Measurements from ENCODE around the gene RFX1.
"Not testable (repeated sequence)": the region's sequence is repeated elsewhere in the genome, so short reads cannot be mapped to it uniquely, and the experiment has no call there.

RFX1 gene

GRCh38 chr19:14026652-14027192 lies 20.6 kb upstream of the RFX1 start:
- not testable (repeated sequence) for DNase-seq

- DNase-seq = peak; percentile 31
Measured at GRCh38 chr19:14023404-14024235, 17.5 kb upstream of the RFX1 start.

- no peak for DNase-seq
Measured at GRCh38 chr19:14022469-14022868, 16.3 kb upstream of the RFX1 start.

GRCh38 chr19:14021474-14021873 lies 15.4 kb upstream of the RFX1 start:
- DNase-seq = peak; percentile 8

- not testable (repeated sequence) for DNase-seq
Measured at GRCh38 chr19:14019739-14020138, 13.6 kb upstream of the RFX1 start.

GRCh38 chr19:14019100-14019499 lies 13.0 kb upstream of the RFX1 start:
- DNase-seq = no peak

- no peak for DNase-seq
Measured at GRCh38 chr19:14015524-14016035, 9.5 kb upstream of the RFX1 start.

- DNase-seq = no peak
Measured at GRCh38 chr19:14012378-14012915, 6.3 kb upstream of the RFX1 start.

- no peak for DNase-seq
Measured at GRCh38 chr19:14006766-14007562, 844 bp upstream of the RFX1 start.

GRCh38 chr19:14005349-14006084 lies 603 bp downstream of the RFX1 start:
- DNase-seq = peak; percentile 23

GRCh38 chr19:14004619-14005348 lies 1.3 kb downstream of the RFX1 start:
- no peak for DNase-seq

- no peak for DNase-seq
Measured at GRCh38 chr19:14003251-14004055, 2.7 kb downstream of the RFX1 start.

- DNase-seq = no peak
Measured at GRCh38 chr19:14002571-14003250, 3.4 kb downstream of the RFX1 start.

- no peak for DNase-seq
Measured at GRCh38 chr19:14000691-14001375, 5.3 kb downstream of the RFX1 start.

- no peak for DNase-seq
Measured at GRCh38 chr19:13999085-13999484, 7.0 kb downstream of the RFX1 start.

- no peak for DNase-seq
Measured at GRCh38 chr19:13998426-13998825, 7.7 kb downstream of the RFX1 start.

- no peak for DNase-seq
Measured at GRCh38 chr19:13997631-13997962, 8.5 kb downstream of the RFX1 start.

- DNase-seq = no peak
Measured at GRCh38 chr19:13996928-13997630, 9.0 kb downstream of the RFX1 start.

Data from DMS 273 treated with DMSO at 0.1 percent for 48 hours (cell line).